Measurements from ENCODE around the gene GXYLT1.

The GXYLT1 gene

DNA sequence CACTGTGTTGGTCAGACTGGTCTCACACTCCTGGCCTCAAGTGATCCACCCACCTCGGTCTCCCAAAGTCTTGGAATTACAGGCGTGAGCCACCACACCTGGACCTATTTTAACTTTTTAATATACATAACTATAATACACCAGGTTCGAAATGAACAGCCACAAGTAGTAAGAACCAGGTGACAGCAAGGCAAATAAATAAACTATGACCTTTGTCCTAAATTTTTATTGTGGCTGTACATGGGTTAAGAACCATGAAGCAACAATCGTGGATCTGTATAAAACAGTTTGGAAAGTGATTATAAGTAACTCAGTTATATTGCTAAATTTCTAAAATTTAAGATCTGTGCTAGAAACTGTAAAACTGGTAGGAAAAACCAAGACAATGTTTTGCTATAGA is 41.5 kb downstream of the GXYLT1 start:
- Histone ChIP-seq H3K36me3 (replicated peaks; ENCODE audit: low read depth, low read length) (no peaks in the 10 kb centered on the region), H3K4me3 (ENCODE audit: low read length) (no peak overlapping the region), H3K4me2 (ENCODE audit: low read length) (no peak overlapping the region), H3K9ac (ENCODE audit: low read length) (no peak overlapping the region), H2AFZ (ENCODE audit: low read depth, low read length) (no peak overlapping the region), H3K27me3 (ENCODE audit: low read depth, low read length) (no peaks in the 10 kb centered on the region), H3K79me2 (ENCODE audit: low read length) (no peaks in the 10 kb centered on the region), H3K27ac (ENCODE audit: low read length) (no peak overlapping the region), H3K9me3 (ENCODE audit: insufficient read depth, low read length) (no peaks in the 10 kb centered on the region), H4K20me1 (ENCODE audit: insufficient read depth, low read length) (no peaks in the 10 kb centered on the region), H3K4me1 (ENCODE audit: low read length) (peaks cover 2% of the 10 kb centered on the region; the same call in 1 of the 2 replicates)
- TF ChIP-seq EZH2phosphoT487 (IDR thresholded peaks at IDR 0.05; ENCODE audit: low read depth), result no peak

DNA sequence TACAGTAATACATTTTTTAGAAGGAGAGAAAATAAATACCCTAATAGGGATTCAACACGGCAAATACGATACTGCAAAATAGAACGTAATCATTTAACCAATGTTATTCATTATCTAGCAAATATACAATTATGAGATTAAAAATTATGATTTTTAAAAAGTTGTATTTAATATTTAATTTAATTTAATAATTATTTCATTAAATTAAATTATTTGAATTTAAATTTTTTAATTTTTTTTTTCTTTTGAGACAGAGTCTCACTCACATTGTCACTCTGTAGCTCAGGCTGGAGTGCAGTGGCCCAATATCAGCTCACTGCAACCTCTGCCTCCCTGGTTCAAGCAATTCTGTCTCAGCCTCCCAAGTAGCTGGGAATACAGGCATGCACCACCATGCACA is 42.0 kb downstream of the GXYLT1 start:
- Histone ChIP-seq H3K36me3 (replicated peaks; ENCODE audit: low read depth, low read length) (no peaks in the 10 kb centered on the region), H3K27ac (ENCODE audit: low read length) (no peak overlapping the region), H2AFZ (ENCODE audit: low read depth, low read length) (no peak overlapping the region), H3K9ac (ENCODE audit: low read length) (no peak overlapping the region), H4K20me1 (ENCODE audit: insufficient read depth, low read length) (no peaks in the 10 kb centered on the region), H3K4me3 (ENCODE audit: low read length) (no peak overlapping the region), H3K79me2 (ENCODE audit: low read length) (no peaks in the 10 kb centered on the region), H3K27me3 (ENCODE audit: low read depth, low read length) (no peaks in the 10 kb centered on the region), H3K9me3 (ENCODE audit: insufficient read depth, low read length) (no peaks in the 10 kb centered on the region), H3K4me1 (ENCODE audit: low read length) (peaks cover 7% of the 10 kb centered on the region), H3K4me2 (ENCODE audit: low read length) (no peak overlapping the region)
- TF ChIP-seq, protein P1, sequence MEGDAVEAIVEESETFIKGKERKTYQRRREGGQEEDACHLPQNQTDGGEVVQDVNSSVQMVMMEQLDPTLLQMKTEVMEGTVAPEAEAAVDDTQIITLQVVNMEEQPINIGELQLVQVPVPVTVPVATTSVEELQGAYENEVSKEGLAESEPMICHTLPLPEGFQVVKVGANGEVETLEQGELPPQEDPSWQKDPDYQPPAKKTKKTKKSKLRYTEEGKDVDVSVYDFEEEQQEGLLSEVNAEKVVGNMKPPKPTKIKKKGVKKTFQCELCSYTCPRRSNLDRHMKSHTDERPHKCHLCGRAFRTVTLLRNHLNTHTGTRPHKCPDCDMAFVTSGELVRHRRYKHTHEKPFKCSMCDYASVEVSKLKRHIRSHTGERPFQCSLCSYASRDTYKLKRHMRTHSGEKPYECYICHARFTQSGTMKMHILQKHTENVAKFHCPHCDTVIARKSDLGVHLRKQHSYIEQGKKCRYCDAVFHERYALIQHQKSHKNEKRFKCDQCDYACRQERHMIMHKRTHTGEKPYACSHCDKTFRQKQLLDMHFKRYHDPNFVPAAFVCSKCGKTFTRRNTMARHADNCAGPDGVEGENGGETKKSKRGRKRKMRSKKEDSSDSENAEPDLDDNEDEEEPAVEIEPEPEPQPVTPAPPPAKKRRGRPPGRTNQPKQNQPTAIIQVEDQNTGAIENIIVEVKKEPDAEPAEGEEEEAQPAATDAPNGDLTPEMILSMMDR (IDR thresholded peaks at IDR 0.05; ENCODE audit: low read depth, low read length), result no peak
- TF ChIP-seq EZH2phosphoT487 (IDR thresholded peaks at IDR 0.05; ENCODE audit: low read depth), result no peak

DNA sequence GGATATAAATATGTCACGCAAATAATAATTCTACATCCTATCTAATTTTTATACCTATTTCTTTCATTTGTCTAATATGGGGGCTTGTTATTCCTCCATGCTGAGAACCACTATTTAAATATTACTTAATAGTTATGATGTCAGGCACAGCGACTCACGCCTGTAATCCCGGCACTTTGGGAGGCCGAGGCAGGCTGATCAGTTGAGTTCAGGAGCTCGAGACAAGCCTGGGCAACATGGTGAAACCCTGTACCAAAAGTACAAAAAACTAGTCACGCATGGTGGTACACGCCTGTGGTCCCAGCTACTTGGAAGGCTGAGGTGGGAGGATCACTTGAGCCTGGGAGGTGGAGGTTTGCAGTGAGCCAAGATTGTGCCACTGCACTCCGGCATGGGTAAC is 45.2 kb downstream of the GXYLT1 start:
- Histone ChIP-seq H3K4me1 (ENCODE audit: low read length) (peaks cover 11% of the 10 kb centered on the region), H3K36me3 (replicated peaks; ENCODE audit: low read depth, low read length) (no peaks in the 10 kb centered on the region), H3K9me3 (ENCODE audit: insufficient read depth, low read length) (no peaks in the 10 kb centered on the region), H3K4me3 (ENCODE audit: low read length) (no peak overlapping the region), H3K4me2 (ENCODE audit: low read length) (no peak overlapping the region), H3K9ac (ENCODE audit: low read length) (no peak overlapping the region), H2AFZ (ENCODE audit: low read depth, low read length) (no peak overlapping the region), H3K27me3 (ENCODE audit: low read depth, low read length) (no peaks in the 10 kb centered on the region), H3K79me2 (ENCODE audit: low read length) (no peaks in the 10 kb centered on the region), H4K20me1 (ENCODE audit: insufficient read depth, low read length) (no peaks in the 10 kb centered on the region), H3K27ac (ENCODE audit: low read length) (no peak overlapping the region)
- TF ChIP-seq, protein P1 (IDR thresholded peaks at IDR 0.05; ENCODE audit: low read depth, low read length), result no peak
- TF ChIP-seq EZH2phosphoT487 (IDR thresholded peaks at IDR 0.05; ENCODE audit: low read depth), result no peak

DNA sequence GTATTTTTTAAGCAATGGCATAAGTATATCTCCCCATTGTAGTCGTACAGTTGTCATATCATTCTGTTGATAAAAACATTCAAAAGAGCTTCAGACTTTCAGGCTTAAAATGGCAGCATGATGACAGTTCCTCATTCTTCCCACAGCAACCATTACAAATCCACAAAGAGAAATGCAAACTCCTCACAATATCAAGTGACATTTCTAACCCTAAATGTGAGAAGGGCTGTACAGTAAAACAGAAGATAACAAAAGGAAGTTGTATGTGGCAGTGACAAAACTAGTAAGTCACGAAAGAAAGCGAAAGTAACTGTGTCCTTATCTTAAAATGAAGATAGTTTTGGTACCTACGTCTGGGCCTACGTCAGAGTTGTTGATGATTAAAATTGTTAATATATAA is 46.7 kb downstream of the GXYLT1 start:
- Histone ChIP-seq H3K27me3 (ENCODE audit: low read depth, low read length) (no peaks in the 10 kb centered on the region), H3K4me3 (ENCODE audit: low read length) (peak overlapping the region; percentile 71), H3K36me3 (replicated peaks; ENCODE audit: low read depth, low read length) (no peaks in the 10 kb centered on the region), H3K9me3 (ENCODE audit: insufficient read depth, low read length) (no peaks in the 10 kb centered on the region), H2AFZ (ENCODE audit: low read depth, low read length) (peak overlapping the region; percentile 72), H3K79me2 (ENCODE audit: low read length) (no peaks in the 10 kb centered on the region), H4K20me1 (ENCODE audit: insufficient read depth, low read length) (no peaks in the 10 kb centered on the region), H3K4me1 (ENCODE audit: low read length) (peaks cover 11% of the 10 kb centered on the region), H3K4me2 (ENCODE audit: low read length) (peak overlapping the region; percentile 91), H3K27ac (ENCODE audit: low read length) (peak overlapping the region; percentile 67), H3K9ac (ENCODE audit: low read length) (peak overlapping the region; percentile 46)
- no peak for TF ChIP-seq EZH2phosphoT487 (IDR thresholded peaks at IDR 0.05; ENCODE audit: low read depth)
- TF ChIP-seq, protein P1 (IDR thresholded peaks at IDR 0.05; ENCODE audit: low read depth, low read length), result no peak

DNA sequence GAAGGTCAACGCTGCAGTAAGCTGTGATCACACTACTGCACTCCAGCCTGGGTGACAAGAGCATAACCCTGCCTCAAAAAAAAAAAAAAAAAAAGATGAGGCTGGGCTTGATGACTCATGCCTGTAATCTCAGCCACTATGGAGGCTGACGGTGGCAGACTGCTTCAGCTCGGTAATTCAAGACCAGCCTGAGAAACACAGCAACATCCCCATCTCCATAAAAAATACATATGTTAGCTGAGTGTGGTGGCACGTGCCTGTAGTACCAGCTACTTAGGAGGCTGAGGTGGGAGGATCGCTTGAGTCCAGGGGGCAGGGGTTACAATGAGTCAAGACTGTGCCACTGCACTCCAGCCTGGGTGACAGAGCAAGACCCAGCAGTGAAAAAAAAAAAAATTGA is 50.4 kb downstream of the GXYLT1 start:
- no peak overlapping the region for H3K4me2 ChIP-seq (ENCODE audit: low read length)
- no peaks in the 10 kb centered on the region for H3K36me3 ChIP-seq (replicated peaks; ENCODE audit: low read depth, low read length)

More for the DNA sequence above, 50.4 kb downstream of the GXYLT1 start:
- H2AFZ ChIP-seq (ENCODE audit: low read depth, low read length), result no peak overlapping the region
- H3K27ac ChIP-seq (ENCODE audit: low read length), result no peak overlapping the region
- H4K20me1 ChIP-seq (ENCODE audit: insufficient read depth, low read length), result no peaks in the 10 kb centered on the region
- no peak overlapping the region for H3K9ac ChIP-seq (ENCODE audit: low read length)
- no peaks in the 10 kb centered on the region for H3K79me2 ChIP-seq (ENCODE audit: low read length)
- peaks cover 11% of the 10 kb centered on the region for H3K4me1 ChIP-seq (ENCODE audit: low read length)
- TF ChIP-seq EZH2phosphoT487 (IDR thresholded peaks at IDR 0.05; ENCODE audit: low read depth), result no peak
- TF ChIP-seq, protein P1 (IDR thresholded peaks at IDR 0.05; ENCODE audit: low read depth, low read length), result no peak
- no peak overlapping the region for H3K4me3 ChIP-seq (ENCODE audit: low read length)
- H3K27me3 ChIP-seq (ENCODE audit: low read depth, low read length), result no peaks in the 10 kb centered on the region
- H3K9me3 ChIP-seq (ENCODE audit: insufficient read depth, low read length), result no peaks in the 10 kb centered on the region

All from OCI-LY3 (cell line).